ENCODE data around the gene CADM2. TPM values are rescaled to one million over a fixed set of nuclear protein-coding genes. Genes with fewer than 3 reads are reported as not detected.
"Not testable (repeated sequence)": the region's sequence is repeated elsewhere in the genome, so short reads cannot be mapped to it uniquely, and the experiment has no call there.

The CADM2 gene
- total RNA-seq, 1 donor, result 2.2 TPM

DNA sequence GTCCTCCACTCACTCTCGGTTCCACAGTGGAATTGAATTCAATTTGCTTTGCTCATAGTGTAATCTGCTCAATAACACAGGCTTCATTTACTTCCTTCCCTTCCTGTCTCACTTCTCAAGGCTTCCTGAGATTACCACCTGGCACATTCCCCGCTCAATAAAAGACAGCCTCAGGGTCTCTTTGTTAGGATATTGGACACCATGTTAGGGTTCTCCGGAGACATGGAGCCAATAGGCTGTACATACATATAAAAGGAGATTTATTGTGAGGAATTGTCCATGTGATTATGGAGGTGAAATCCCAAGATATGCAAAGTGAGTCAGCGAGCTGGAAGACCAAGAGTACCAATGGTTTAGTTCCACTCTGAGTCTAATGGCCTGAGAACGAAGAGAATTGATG is 974.5 kb downstream of the CADM2 start:
- no peak for DNase-seq (ENCODE audit: low read depth)
- TF ChIP-seq, protein P1, sequence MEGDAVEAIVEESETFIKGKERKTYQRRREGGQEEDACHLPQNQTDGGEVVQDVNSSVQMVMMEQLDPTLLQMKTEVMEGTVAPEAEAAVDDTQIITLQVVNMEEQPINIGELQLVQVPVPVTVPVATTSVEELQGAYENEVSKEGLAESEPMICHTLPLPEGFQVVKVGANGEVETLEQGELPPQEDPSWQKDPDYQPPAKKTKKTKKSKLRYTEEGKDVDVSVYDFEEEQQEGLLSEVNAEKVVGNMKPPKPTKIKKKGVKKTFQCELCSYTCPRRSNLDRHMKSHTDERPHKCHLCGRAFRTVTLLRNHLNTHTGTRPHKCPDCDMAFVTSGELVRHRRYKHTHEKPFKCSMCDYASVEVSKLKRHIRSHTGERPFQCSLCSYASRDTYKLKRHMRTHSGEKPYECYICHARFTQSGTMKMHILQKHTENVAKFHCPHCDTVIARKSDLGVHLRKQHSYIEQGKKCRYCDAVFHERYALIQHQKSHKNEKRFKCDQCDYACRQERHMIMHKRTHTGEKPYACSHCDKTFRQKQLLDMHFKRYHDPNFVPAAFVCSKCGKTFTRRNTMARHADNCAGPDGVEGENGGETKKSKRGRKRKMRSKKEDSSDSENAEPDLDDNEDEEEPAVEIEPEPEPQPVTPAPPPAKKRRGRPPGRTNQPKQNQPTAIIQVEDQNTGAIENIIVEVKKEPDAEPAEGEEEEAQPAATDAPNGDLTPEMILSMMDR (IDR thresholded peaks at IDR 0.05; ENCODE audit: insufficient read depth, low read length), result no peak
- H3K4me3 ChIP-seq (ENCODE audit: low read depth, low read length), result no peak overlapping the region

DNA sequence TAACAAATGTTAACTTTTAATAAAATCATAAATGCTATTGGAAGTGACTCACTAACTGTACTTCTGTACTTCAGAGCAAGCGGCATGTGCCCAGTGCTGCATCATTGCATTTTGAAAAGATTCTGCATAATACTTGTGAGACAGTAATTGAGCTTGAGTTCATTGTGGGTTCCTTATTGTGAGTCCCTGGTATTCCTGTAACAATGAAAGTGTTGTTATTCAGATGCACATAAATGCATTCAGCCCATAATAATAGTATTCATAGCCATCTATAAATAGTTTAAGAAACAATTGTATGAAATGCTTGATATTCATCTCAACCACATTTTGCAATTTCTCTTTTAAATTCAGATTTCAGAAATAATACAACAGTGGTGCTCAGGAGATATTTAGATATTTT is 976.4 kb downstream of the CADM2 start:
- no peak for DNase-seq (ENCODE audit: low read depth)
- TF ChIP-seq, protein P1 (IDR thresholded peaks at IDR 0.05; ENCODE audit: insufficient read depth, low read length), result no peak
- H3K4me3 ChIP-seq (ENCODE audit: low read depth, low read length), result no peak overlapping the region

DNA sequence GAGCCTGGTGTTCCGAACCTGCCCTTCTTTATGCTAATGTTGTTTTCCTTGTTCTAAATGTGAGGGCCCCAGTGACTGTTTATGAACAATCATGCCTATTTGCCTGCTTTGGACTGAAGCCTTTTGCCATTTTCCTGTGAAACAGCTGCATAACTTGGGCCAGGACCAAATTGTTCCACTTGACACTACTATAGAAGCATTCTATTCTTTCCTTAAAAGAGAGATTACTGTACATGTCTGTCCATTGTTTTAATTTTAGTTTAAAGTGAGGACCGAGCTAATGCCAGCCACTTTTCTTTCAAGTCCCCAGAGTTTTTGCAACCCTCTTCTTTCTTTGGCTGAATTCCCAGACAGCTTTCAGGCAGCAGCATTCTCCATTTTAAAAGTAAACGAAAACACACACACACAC is 980.3 kb downstream of the CADM2 start:
- TF ChIP-seq, protein P1 (IDR thresholded peaks at IDR 0.05; ENCODE audit: insufficient read depth, low read length), result no peak
- no peak overlapping the region for H3K4me3 ChIP-seq (ENCODE audit: low read depth, low read length)
- DNase-seq (ENCODE audit: low read depth), result no peak

DNA sequence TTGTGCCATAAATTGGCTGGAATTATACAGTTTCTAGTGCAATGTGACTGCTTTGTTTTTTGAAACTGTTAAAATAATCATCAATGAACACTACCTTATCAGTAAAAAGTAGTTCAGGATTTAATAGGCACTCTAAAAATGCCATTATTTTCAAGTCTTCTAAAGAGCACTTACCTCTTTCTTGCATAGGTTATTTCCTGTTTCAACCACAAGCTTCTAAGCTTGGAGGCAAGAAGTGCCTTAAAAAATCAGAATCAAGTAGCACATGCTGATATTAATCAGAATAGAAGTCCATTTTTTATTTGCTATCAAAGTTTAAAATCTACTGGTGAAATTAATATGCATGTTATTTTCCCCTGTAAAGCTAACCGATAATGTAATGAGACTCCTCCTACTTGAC is 991.6 kb downstream of the CADM2 start:
- no peak for DNase-seq (ENCODE audit: low read depth)
- no peak overlapping the region for H3K4me3 ChIP-seq (ENCODE audit: low read depth, low read length)
- TF ChIP-seq, protein P1 (IDR thresholded peaks at IDR 0.05; ENCODE audit: insufficient read depth, low read length), result no peak

DNA sequence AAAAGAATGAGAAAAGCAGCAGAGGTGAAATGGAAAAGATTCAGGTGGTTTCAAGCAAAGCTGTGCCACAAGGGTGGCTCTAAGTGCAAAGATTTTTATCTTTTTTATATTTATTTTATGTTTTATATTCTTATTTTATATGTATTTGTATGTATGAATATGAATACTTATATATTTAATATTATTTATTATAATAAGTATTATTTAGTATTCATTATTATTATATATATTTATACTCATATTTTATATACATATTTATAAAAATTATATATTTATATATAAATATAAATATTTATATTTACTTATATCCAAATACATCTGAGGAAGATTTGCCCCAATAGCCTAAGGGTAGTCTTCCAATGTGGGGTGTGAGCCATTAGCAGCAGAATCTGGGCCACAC is 1002.0 kb downstream of the CADM2 start:
- no peak overlapping the region for H3K4me3 ChIP-seq (ENCODE audit: low read depth, low read length)
- DNase-seq (ENCODE audit: low read depth), result no peak
- TF ChIP-seq, protein P1 (IDR thresholded peaks at IDR 0.05; ENCODE audit: insufficient read depth, low read length), result no peak

DNA sequence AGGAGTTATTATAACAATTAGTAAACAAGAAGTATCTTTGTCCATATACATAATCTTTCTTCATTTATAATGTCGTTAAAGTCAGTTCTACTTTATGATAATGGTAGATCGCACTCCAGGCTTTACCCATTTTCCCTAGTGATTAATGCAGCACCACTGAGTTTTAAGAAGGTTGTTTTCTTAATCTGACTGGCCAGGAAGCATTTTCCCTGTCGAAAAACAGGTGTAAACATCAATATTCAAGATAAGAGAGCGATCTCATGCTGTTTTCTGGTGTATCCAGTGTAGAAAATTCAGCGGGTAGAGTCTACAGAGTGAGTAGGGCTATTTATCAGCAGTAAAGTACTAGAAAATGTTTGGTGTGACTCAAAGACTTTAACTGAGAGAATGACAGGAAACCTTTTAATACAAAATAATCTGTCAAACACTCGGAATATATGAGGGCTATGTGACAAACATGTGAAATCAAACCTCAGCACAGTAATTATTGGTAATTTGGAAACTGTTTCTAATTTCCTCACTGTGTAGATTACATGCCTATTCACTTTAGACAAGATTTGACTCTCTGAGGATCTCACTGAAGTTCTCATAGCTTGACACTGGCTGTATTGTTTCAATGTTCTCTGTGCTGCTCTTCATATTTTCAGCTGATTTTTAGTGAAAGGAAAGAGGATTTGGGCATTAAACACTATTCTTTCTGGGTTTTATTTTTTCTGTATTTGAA is 1019.0 kb downstream of the CADM2 start:
- TF ChIP-seq, protein P1 (IDR thresholded peaks at IDR 0.05; ENCODE audit: insufficient read depth, low read length), result no peak
- DNase-seq (ENCODE audit: low read depth), result no peak
- no peak overlapping the region for H3K4me3 ChIP-seq (ENCODE audit: low read depth, low read length)

DNA sequence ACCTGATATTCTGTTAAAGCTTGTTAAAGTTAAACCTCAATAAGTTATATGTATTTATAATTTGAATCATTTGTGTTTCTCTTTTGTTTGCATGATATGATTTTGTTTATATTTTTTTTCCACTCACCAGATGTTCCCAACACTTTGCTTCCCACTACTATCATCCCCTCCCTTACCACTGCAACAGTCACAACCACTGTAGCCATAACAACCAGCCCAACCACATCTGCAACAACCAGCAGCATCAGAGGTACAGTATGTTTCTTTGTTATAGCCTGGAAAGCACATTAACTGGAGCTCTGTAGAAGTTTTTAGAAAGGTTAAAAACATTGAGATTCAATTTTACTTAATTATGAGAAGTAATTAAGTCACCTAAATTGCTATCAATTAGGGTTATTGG is 1020.2 kb downstream of the CADM2 start:
- no peak overlapping the region for H3K4me3 ChIP-seq (ENCODE audit: low read depth, low read length)
- DNase-seq (ENCODE audit: low read depth), result no peak
- TF ChIP-seq, protein P1 (IDR thresholded peaks at IDR 0.05; ENCODE audit: insufficient read depth, low read length), result no peak

DNA sequence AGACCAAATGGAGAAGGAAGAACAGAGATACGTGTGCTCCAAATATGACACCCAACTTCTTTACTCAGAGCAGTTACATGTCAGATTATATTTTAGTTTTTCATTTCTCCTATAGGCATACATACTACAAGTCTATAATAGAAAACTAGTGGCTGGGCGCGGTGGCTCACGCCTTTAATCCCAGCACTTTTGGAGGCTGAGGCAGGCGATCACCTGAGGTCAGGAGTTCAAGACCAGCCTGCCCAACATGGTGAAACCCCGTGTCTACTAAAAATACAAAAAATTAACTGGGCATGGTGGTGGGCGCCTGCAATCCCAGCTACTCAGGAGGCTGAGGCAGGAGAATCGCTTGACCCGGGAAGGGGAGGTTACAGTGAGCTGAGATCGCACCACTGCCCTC is 1030.8 kb downstream of the CADM2 start:
- not testable (repeated sequence) for DNase-seq (ENCODE audit: low read depth); H3K4me3 ChIP-seq (ENCODE audit: low read depth, low read length)
